HCT116 (cell line): ENCODE data around the gene MIGA1. TPM values are rescaled to one million over a fixed set of nuclear protein-coding genes. Genes with fewer than 3 reads are reported as not detected.

Source experiments
- ATAC-seq: fragments of 200-7000 bp; cut with Tn5 transposase; 2 replicates; pipeline ENCODE4 v1.9.1; 2020; ENCODE audit warnings: mild to moderate bottlenecking, moderate library complexity
- BruUV-seq: library from RNA; stranded (reverse); fragments of 400-500 nt; replicated peaks from 2 replicates; lab custom pipeline; 2021; lab: Mats Ljungman, UMichigan
- CTCF ChIA-PET: fragments of 300-600 bp; sonication (Branson Sonifier 250); formaldehyde crosslinking; loops from one replicate; lab custom pipeline; 2021; ENCODE audit warnings: antibody characterized with exemption; lab: Charles Lee
- POLR2A ChIA-PET: fragments of 300-600, 350-600 bp; sonication (Branson Sonifier 250); formaldehyde crosslinking; loops from one replicate; lab custom pipeline; 2021; ENCODE audit warnings: antibody characterized with exemption; lab: Charles Lee
- RAD21 ChIA-PET, 2 experiments: fragments of 300-600 bp; sonication (Branson Sonifier 250); formaldehyde crosslinking; loops; one replicate each; lab custom pipeline; 2023; ENCODE audit warnings: low total read pairs in 2 of 2; ENCODE audit not compliant: uncharacterized antibody in 2 of 2, unreplicated experiment in 2 of 2, low non-redundant PET in 1 of 2; lab: Charles Lee
- DNase-seq: peaks from one replicate; pipeline ENCODE4 v3.0.0-alpha.2; 2010; ENCODE audit warnings: low read depth, low spot score
- H2AFZ ChIP-seq: fragments of 200-600 bp; shearing (Covaris generic), sonication (generic); 2 replicates; pipeline ENCODE4 v1.6.1; 2017; ENCODE audit warnings: low read depth, mixed run types, mixed read lengths, antibody characterized with exemption, low read length; ENCODE audit not compliant: poor library complexity, severe bottlenecking
- H3K27ac ChIP-seq: 2 replicates; pipeline ENCODE4 v1.5.1; 2012; ENCODE audit warnings: low read depth, low read length
- H3K27me3 ChIP-seq: fragments of 200-600 bp; sonication (generic); 2 replicates; pipeline ENCODE4 v1.6.1; 2016; ENCODE audit warnings: mixed run types, low read length, mixed read lengths; ENCODE audit not compliant: insufficient read depth
- H3K36me3 ChIP-seq, 2 experiments: fragments of 200-500 bp in 1 of 2; fragments of 200-600 bp in 1 of 2; sonication (Bioruptor generic) in 1 of 2; sonication (generic) in 1 of 2; 2 replicates each; pipeline versions ENCODE4 v1.5.1 to v1.6.1; 2014 to 2016; ENCODE audit warnings: low read length in 2 of 2, inconsistent platforms in 1 of 2, mixed read lengths in 1 of 2, mixed run types in 1 of 2; ENCODE audit not compliant: insufficient read depth in 2 of 2, control insufficient read depth in 1 of 2
- H3K4me1 ChIP-seq, 2 experiments: fragments of 200-600 bp in 1 of 2; sonication (generic) in 1 of 2; 2 replicates each; pipeline versions ENCODE4 v1.5.1 to v1.6.1; 2012 to 2017; ENCODE audit warnings: low read length in 2 of 2, inconsistent platforms in 1 of 2, mild to moderate bottlenecking in 1 of 2, mixed read lengths in 1 of 2, mixed run types in 1 of 2, moderate library complexity in 1 of 2; ENCODE audit not compliant: insufficient read depth in 2 of 2, control insufficient read depth in 1 of 2
- H3K4me2 ChIP-seq: fragments of 200-600 bp; sonication (generic); 2 replicates; pipeline ENCODE4 v1.6.1; 2017; ENCODE audit warnings: mixed run types, low read length, mixed read lengths
- H3K4me3 ChIP-seq, 2 experiments: fragments of 200-600 bp in 1 of 2; sonication (generic) in 1 of 2; replicated peaks in 1 of 2; 2 replicates each; pipeline ENCODE4 v1.5.1; 2011 to 2016; ENCODE audit warnings: low read length in 2 of 2, control low read depth in 1 of 2, low read depth in 1 of 2, mild to moderate bottlenecking in 1 of 2, mixed read lengths in 1 of 2, mixed run types in 1 of 2
- H3K79me2 ChIP-seq: fragments of 200-600 bp; sonication (generic); 2 replicates; pipeline ENCODE4 v1.6.1; 2017; ENCODE audit warnings: mild to moderate bottlenecking, mixed run types, low read length, moderate library complexity, mixed read lengths; ENCODE audit not compliant: insufficient read depth
- H3K9ac ChIP-seq: fragments of 200-600 bp; sonication (generic); 2 replicates; pipeline ENCODE4 v1.6.1; 2016; ENCODE audit warnings: low read length, mixed read lengths
- H3K9me2 ChIP-seq: fragments of 200-600 bp; sonication (generic), shearing (Covaris generic); 2 replicates; pipeline ENCODE4 v1.6.1; 2017; ENCODE audit warnings: mixed run types, mild to moderate bottlenecking, moderate library complexity; ENCODE audit not compliant: insufficient read depth
- H3K9me3 ChIP-seq, 2 experiments: fragments of 200-500 bp in 1 of 2; fragments of 200-600 bp in 1 of 2; sonication (Bioruptor generic) in 1 of 2; sonication (generic) in 1 of 2; 2 replicates each; pipeline ENCODE4 v1.6.1; 2014 to 2017; ENCODE audit warnings: low read length in 2 of 2, mixed read lengths in 2 of 2, inconsistent platforms in 1 of 2, low read depth in 1 of 2, mild to moderate bottlenecking in 1 of 2, mixed run types in 1 of 2, moderate library complexity in 1 of 2; ENCODE audit not compliant: control insufficient read depth in 1 of 2, insufficient read depth in 1 of 2
- H4K20me1 ChIP-seq: fragments of 200-600 bp; sonication (generic), shearing (Covaris generic); 2 replicates; pipeline ENCODE4 v1.6.1; 2017; ENCODE audit warnings: mixed run types, mild to moderate bottlenecking, moderate library complexity; ENCODE audit not compliant: insufficient read depth
- CEBPB ChIP-seq: IDR thresholded peaks from 2 replicates; pipeline ENCODE4 v1.6.1; 2012; ENCODE audit warnings: low read depth
- EGR1 ChIP-seq: IDR thresholded peaks from 2 replicates; pipeline ENCODE4 v1.6.1; 2012; ENCODE audit warnings: low read depth
- ELF1 ChIP-seq: IDR thresholded peaks from 2 replicates; pipeline ENCODE4 v1.6.1; 2012; ENCODE audit warnings: low read depth, borderline replicate concordance
- EZH2phosphoT487 ChIP-seq: fragments of 200-600 bp; IDR thresholded peaks from 2 replicates; pipeline ENCODE4 v1.6.1; 2018; ENCODE audit warnings: antibody characterized with exemption, borderline replicate concordance
- FOSL1 ChIP-seq: IDR thresholded peaks from 2 replicates; pipeline ENCODE4 v1.6.1; 2012; ENCODE audit warnings: low read depth
- JUND ChIP-seq: IDR thresholded peaks from 2 replicates; pipeline ENCODE4 v1.6.1; 2012
- MAX ChIP-seq: IDR thresholded peaks from 2 replicates; pipeline ENCODE4 v1.6.1; 2012
- POLR2AphosphoS5 ChIP-seq: IDR thresholded peaks from 2 replicates; pipeline ENCODE4 v1.6.1; 2011; ENCODE audit warnings: mild to moderate bottlenecking, low read depth, low read length, moderate library complexity
- RAD21 ChIP-seq: IDR thresholded peaks from 2 replicates; pipeline ENCODE4 v1.6.1; 2012; ENCODE audit warnings: low read depth, mild to moderate bottlenecking
- SP1 ChIP-seq: IDR thresholded peaks from 2 replicates; pipeline ENCODE4 v1.6.1; 2012; ENCODE audit warnings: low read depth
- SRF ChIP-seq: IDR thresholded peaks from 2 replicates; pipeline ENCODE4 v1.6.1; 2012; ENCODE audit warnings: low read depth
- TCF7L2 ChIP-seq: IDR thresholded peaks from 2 replicates; pipeline ENCODE4 v1.7.0; 2011; ENCODE audit warnings: borderline replicate concordance, inconsistent platforms; ENCODE audit not compliant: insufficient read depth, insufficient read length; ENCODE audit errors: extremely low read depth
- YY1 ChIP-seq: IDR thresholded peaks from 2 replicates; pipeline ENCODE4 v1.6.1; 2011; ENCODE audit warnings: low read length, low read depth, moderate library complexity, mild to moderate bottlenecking; ENCODE audit not compliant: insufficient replicate concordance; ENCODE audit errors: extremely low read depth
- ZBTB33 ChIP-seq: IDR thresholded peaks from 2 replicates; pipeline ENCODE4 v1.6.1; 2011; ENCODE audit warnings: mild to moderate bottlenecking, low read length, moderate library complexity; ENCODE audit not compliant: insufficient replicate concordance; ENCODE audit errors: extremely low read depth
- ZFX ChIP-seq: fragments of 450-650 bp; IDR thresholded peaks from 2 replicates; pipeline ENCODE4 v1.6.1; 2017
- ZNF274 ChIP-seq: fragments of 200-500 bp; sonication (Bioruptor generic); IDR thresholded peaks from 2 replicates; pipeline ENCODE4 v1.6.1; 2014; ENCODE audit warnings: mild to moderate bottlenecking, low read depth, low read length, inconsistent platforms
- intact Hi-C: fragments of 100-400 bp; cut with micrococcal nuclease; formaldehyde crosslinking; loops from 2 replicates; pipeline ENCODE4 v1.10.0; 2022
- total RNA-seq: library from RNA; stranded (reverse); gene quantifications from one replicate; pipeline ENCODE4 v1.2.1, GENCODE V29; 2021; ENCODE audit not compliant: unreplicated experiment
- TF ChIP-seq, protein P1 (sequence below): IDR thresholded peaks from 2 replicates; pipeline ENCODE4 v1.6.1; 2012
- TF ChIP-seq, protein P2 (sequence below): IDR thresholded peaks from 2 replicates; pipeline ENCODE4 v1.6.1; 2012; ENCODE audit warnings: low read depth
- TF ChIP-seq, protein P3 (sequence below), 3 experiments: fragments of 200-600 bp in 1 of 3; sonication (generic) in 1 of 3; IDR thresholded peaks in 2 of 3; conservative IDR thresholded peaks in 1 of 3; 2 replicates each; pipeline ENCODE4 v1.5.1; 2012 to 2017; ENCODE audit warnings: low read depth in 2 of 3, low read length in 2 of 3, antibody characterized with exemption in 1 of 3, borderline replicate concordance in 1 of 3, control low read depth in 1 of 3, mild to moderate bottlenecking in 1 of 3, mixed read lengths in 1 of 3, mixed run types in 1 of 3, moderate library complexity in 1 of 3; ENCODE audit not compliant: insufficient read depth in 1 of 3

The MIGA1 gene
- total RNA-seq, 1 experiment from 2014 or later: 9.6 TPM

- intact Hi-C loops: no loop called here
- ChIA-PET RAD21 (no interaction called here), CTCF (no interaction called here), POLR2A (no interaction called here)
- H2AFZ ChIP-seq: no peak overlapping the region
- H3K4me3 ChIP-seq: no peak overlapping the region
- no peaks in the 10 kb centered on the region for H3K36me3 ChIP-seq
- ATAC-seq (no peak), DNase-seq (no peak)
- BruUV-seq: no TSS peak
- H3K4me2 ChIP-seq: no peak overlapping the region
- no peaks in the 10 kb centered on the region for H3K4me1 ChIP-seq
- H3K27ac ChIP-seq: no peak overlapping the region
- TF ChIP-seq RAD21: no peak
- TF ChIP-seq TCF7L2: no peak
- TF ChIP-seq ZNF274: no peak
- TF ChIP-seq EZH2phosphoT487: no peak
- no peak for TF ChIP-seq MAX
- TF ChIP-seq JUND: no peak
- TF ChIP-seq SP1: no peak
- no peak for TF ChIP-seq EGR1
- TF ChIP-seq POLR2AphosphoS5: no peak
- TF ChIP-seq CEBPB: no peak
- no peak for TF ChIP-seq SRF
- TF ChIP-seq ZFX: no peak
- TF ChIP-seq, protein P1, sequence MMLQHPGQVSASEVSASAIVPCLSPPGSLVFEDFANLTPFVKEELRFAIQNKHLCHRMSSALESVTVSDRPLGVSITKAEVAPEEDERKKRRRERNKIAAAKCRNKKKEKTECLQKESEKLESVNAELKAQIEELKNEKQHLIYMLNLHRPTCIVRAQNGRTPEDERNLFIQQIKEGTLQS: no peak
- TF ChIP-seq YY1: no peak
- TF ChIP-seq, protein P2, sequence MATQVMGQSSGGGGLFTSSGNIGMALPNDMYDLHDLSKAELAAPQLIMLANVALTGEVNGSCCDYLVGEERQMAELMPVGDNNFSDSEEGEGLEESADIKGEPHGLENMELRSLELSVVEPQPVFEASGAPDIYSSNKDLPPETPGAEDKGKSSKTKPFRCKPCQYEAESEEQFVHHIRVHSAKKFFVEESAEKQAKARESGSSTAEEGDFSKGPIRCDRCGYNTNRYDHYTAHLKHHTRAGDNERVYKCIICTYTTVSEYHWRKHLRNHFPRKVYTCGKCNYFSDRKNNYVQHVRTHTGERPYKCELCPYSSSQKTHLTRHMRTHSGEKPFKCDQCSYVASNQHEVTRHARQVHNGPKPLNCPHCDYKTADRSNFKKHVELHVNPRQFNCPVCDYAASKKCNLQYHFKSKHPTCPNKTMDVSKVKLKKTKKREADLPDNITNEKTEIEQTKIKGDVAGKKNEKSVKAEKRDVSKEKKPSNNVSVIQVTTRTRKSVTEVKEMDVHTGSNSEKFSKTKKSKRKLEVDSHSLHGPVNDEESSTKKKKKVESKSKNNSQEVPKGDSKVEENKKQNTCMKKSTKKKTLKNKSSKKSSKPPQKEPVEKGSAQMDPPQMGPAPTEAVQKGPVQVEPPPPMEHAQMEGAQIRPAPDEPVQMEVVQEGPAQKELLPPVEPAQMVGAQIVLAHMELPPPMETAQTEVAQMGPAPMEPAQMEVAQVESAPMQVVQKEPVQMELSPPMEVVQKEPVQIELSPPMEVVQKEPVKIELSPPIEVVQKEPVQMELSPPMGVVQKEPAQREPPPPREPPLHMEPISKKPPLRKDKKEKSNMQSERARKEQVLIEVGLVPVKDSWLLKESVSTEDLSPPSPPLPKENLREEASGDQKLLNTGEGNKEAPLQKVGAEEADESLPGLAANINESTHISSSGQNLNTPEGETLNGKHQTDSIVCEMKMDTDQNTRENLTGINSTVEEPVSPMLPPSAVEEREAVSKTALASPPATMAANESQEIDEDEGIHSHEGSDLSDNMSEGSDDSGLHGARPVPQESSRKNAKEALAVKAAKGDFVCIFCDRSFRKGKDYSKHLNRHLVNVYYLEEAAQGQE: no peak
- TF ChIP-seq FOSL1: no peak
- no peak for TF ChIP-seq ELF1
- no peak for TF ChIP-seq ZBTB33
- TF ChIP-seq, protein P3, sequence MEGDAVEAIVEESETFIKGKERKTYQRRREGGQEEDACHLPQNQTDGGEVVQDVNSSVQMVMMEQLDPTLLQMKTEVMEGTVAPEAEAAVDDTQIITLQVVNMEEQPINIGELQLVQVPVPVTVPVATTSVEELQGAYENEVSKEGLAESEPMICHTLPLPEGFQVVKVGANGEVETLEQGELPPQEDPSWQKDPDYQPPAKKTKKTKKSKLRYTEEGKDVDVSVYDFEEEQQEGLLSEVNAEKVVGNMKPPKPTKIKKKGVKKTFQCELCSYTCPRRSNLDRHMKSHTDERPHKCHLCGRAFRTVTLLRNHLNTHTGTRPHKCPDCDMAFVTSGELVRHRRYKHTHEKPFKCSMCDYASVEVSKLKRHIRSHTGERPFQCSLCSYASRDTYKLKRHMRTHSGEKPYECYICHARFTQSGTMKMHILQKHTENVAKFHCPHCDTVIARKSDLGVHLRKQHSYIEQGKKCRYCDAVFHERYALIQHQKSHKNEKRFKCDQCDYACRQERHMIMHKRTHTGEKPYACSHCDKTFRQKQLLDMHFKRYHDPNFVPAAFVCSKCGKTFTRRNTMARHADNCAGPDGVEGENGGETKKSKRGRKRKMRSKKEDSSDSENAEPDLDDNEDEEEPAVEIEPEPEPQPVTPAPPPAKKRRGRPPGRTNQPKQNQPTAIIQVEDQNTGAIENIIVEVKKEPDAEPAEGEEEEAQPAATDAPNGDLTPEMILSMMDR (IDR thresholded peaks at IDR 0.05 in 2 of 3, conservative IDR thresholded peaks at IDR 0.05 in 1 of 3; ENCODE audit: borderline replicate concordance in 1 of 3, insufficient read depth in 1 of 3, low read depth in 2 of 3, low read length in 2 of 3): no peak
- no peaks in the 10 kb centered on the region for H4K20me1 ChIP-seq
- no peaks in the 10 kb centered on the region for H3K27me3 ChIP-seq
- no peaks in the 10 kb centered on the region for H3K9me2 ChIP-seq
- no peak overlapping the region for H3K9ac ChIP-seq
- no peaks in the 10 kb centered on the region for H3K9me3 ChIP-seq
- no peaks in the 10 kb centered on the region for H3K79me2 ChIP-seq
These were observed 53.5 kb downstream of the MIGA1 start for GRCh38 chr1:77832901-77833300.
